ENCODE measurements around the gene SLFN12L.

- TF ChIP-seq, protein P1, sequence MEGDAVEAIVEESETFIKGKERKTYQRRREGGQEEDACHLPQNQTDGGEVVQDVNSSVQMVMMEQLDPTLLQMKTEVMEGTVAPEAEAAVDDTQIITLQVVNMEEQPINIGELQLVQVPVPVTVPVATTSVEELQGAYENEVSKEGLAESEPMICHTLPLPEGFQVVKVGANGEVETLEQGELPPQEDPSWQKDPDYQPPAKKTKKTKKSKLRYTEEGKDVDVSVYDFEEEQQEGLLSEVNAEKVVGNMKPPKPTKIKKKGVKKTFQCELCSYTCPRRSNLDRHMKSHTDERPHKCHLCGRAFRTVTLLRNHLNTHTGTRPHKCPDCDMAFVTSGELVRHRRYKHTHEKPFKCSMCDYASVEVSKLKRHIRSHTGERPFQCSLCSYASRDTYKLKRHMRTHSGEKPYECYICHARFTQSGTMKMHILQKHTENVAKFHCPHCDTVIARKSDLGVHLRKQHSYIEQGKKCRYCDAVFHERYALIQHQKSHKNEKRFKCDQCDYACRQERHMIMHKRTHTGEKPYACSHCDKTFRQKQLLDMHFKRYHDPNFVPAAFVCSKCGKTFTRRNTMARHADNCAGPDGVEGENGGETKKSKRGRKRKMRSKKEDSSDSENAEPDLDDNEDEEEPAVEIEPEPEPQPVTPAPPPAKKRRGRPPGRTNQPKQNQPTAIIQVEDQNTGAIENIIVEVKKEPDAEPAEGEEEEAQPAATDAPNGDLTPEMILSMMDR (IDR thresholded peaks at IDR 0.05), result no peak
- no peak for TF ChIP-seq POLR2A (IDR thresholded peaks at IDR 0.05)
Measured at GRCh38 chr17:35448899-35449227, 88.6 kb downstream of the SLFN12L start.
